ENCODE measurements around the gene PRRT3. TPM values are rescaled to one million over a fixed set of nuclear protein-coding genes. Genes with fewer than 3 reads are reported as not detected.

PRRT3 gene
- total and polyA plus RNA-seq, 2 of the 8 experiments (the other 6 are each of a cell fraction or from before 2014, with no cell fraction given), result 9.0 to 9.2 TPM

- POLR2A ChIA-PET (ENCODE audit: partially characterized antibody), result interaction anchor here (0.5 to 5.9 kb wide), 9 partner anchors 8 to 90 kb away, joined by 3 to 43 read pairs (median 4); partner anchors contain the start of gene RPUSD3
Measured at GRCh38 chr3:9934235-9934621, 18.0 kb downstream of the PRRT3 start.

More at GRCh38 chr3:9934235-9934621, 18.0 kb downstream of the PRRT3 start:
- FAIRE-seq (no peak), DNase-seq (ENCODE audit: low read depth in 1 of 2, low spot score in 2 of 2) (no peak)
- H2BK5ac ChIP-seq (ENCODE audit: low read depth, low read length), result peak overlapping the region; percentile 75
- no peaks in the 10 kb centered on the region for H3K79me1 ChIP-seq (ENCODE audit: low read depth, low read length)
- H2AFZ ChIP-seq (ENCODE audit: low read length), result 0 out of 2 replicates have a peak overlapping the region, but pooled peaks have one; percentile 79
- H4K5ac ChIP-seq (ENCODE audit: insufficient read length, low read depth, low read length), result no peak overlapping the region
- H3K79me2 ChIP-seq (ENCODE audit: control insufficient read depth in 1 of 2, insufficient read depth in 2 of 2, low read length in 2 of 2), result no peaks in the 10 kb centered on the region
- H3K9me3 ChIP-seq (ENCODE audit: insufficient read depth in 2 of 2, low read depth in 1 of 2, low read length in 1 of 2), result no peaks in the 10 kb centered on the region
- H3K27ac ChIP-seq (ENCODE audit: low read depth, low read length), result no peak overlapping the region
- peak overlapping the region; percentile 62 to 78 (median 68); a peak in 7 of 8 replicates for H3K4me3 ChIP-seq (ENCODE audit: extremely low read depth in 1 of 4, insufficient read depth in 2 of 4, low read depth in 3 of 4, low read length in 4 of 4)
- TF ChIP-seq CBX5 (IDR thresholded peaks at IDR 0.05; ENCODE audit: low read depth, low read length) (no peak), ATF2 (IDR thresholded peaks at IDR 0.05; ENCODE audit: low read length) (no peak), CTCF (IDR thresholded peaks at IDR 0.05; ENCODE audit: control extremely low read depth in 1 of 3, insufficient read depth in 1 of 3, low read depth in 1 of 3, low read length in 3 of 3) (peak in 1 of 3 experiments; percentile 18; a peak in 1 of 4 replicates), SIRT6 (IDR thresholded peaks at IDR 0.05; ENCODE audit: low read length) (no peak)
- no peak overlapping the region for H2AK5ac ChIP-seq (ENCODE audit: low read depth, low read length)
- H3K9ac ChIP-seq (replicated peaks in 1 of 4; ENCODE audit: extremely low read depth in 1 of 4, low read depth in 3 of 4, low read length in 3 of 4), result peak overlapping the region in 3 of 4 experiments; percentile 69 to 82 (median 78); a peak in 4 of 7 replicates
- H3K23ac ChIP-seq (ENCODE audit: insufficient read length), result no peak overlapping the region
- H4K20me1 ChIP-seq (replicated peaks in 1 of 2; ENCODE audit: control insufficient read depth in 1 of 2, insufficient read depth in 2 of 2, low read length in 2 of 2), result no peaks in the 10 kb centered on the region
- H3K27me3 ChIP-seq (replicated peaks in 1 of 4; ENCODE audit: control insufficient read depth in 3 of 4, extremely low read depth in 1 of 4, insufficient read depth in 3 of 4, low read length in 3 of 4), result peaks cover 0 to 3% (median 0%) of the 10 kb centered on the region in 4 experiments; a peak in 1 of 7 replicates
- H2BK15ac ChIP-seq (ENCODE audit: low read length), result no peak overlapping the region
- CTCF ChIA-PET (ENCODE audit: partially characterized antibody), result interaction anchor here (0.7 to 7.5 kb wide), 12 partner anchors 8 to 93 kb away, joined by 3 to 86 read pairs (median 4); partner anchors contain the start of genes EMC3, IL17RC and PRRT3
- H2BK120ac ChIP-seq (replicated peaks; ENCODE audit: low read depth, low read length), result no peak overlapping the region
- 51% methylated on average over 11 of the region's 11 CpGs; no CpG with 5 or more reads in 1 of the 2 experiments for WGBS, 2 experiments (ENCODE audit: extremely low coverage in 1 of 2, insufficient coverage in 1 of 2, insufficient read length in 1 of 2, insufficient replicate concordance in 2 of 2, low coverage in 1 of 2, low lambda C conversion rate in 2 of 2, missing lambda C conversion rate in 1 of 2)
- H3K4me1 ChIP-seq (replicated peaks in 1 of 4; ENCODE audit: control insufficient read depth in 3 of 4, insufficient read depth in 4 of 4, low read length in 3 of 4), result peaks cover 0 to 10% (median 5%) of the 10 kb centered on the region in 4 experiments; a peak in 6 of 7 replicates
- H2BK20ac ChIP-seq (ENCODE audit: low read length), result no peak overlapping the region
- H3K56ac ChIP-seq (replicated peaks; ENCODE audit: insufficient read length, low read depth, low read length), result peak overlapping the region; percentile 14
- H3K4me2 ChIP-seq (ENCODE audit: insufficient read depth in 1 of 2, low read depth in 2 of 2, low read length in 2 of 2), result peak overlapping the region; percentile 77 to 90
- H3K23me2 ChIP-seq (ENCODE audit: low read depth, low read length), result peaks cover 13% of the 10 kb centered on the region; the same call in 1 of the 2 replicates
- H3K14ac ChIP-seq (ENCODE audit: insufficient read length), result no peak overlapping the region
- no peak overlapping the region; the same call in 1 of the 2 replicates for H2BK12ac ChIP-seq (ENCODE audit: low read depth, low read length)
- no peak overlapping the region for H4K91ac ChIP-seq (replicated peaks; ENCODE audit: insufficient read length, low read length)
- no peak overlapping the region for H3K4ac ChIP-seq (replicated peaks; ENCODE audit: insufficient read length, low read depth, low read length)
- H4K8ac ChIP-seq (ENCODE audit: extremely low read depth, insufficient read depth, low read length), result no peak overlapping the region; the same call in none of the 2 replicates
- H3K36me3 ChIP-seq (ENCODE audit: control insufficient read depth in 2 of 4, insufficient read depth in 4 of 4, low read length in 3 of 4), result no peaks in the 10 kb centered on the region
- H3K18ac ChIP-seq (ENCODE audit: extremely low read depth, low read length), result peak overlapping the region; percentile 32; the same call in 1 of the 2 replicates

All from H1 (cell line).